Measurements from ENCODE around the gene LILRB3.
"Not testable (repeated sequence)": the region's sequence is repeated elsewhere in the genome, so short reads cannot be mapped to it uniquely, and the experiment has no call there.

Gene LILRB3

GRCh38 chr19:54179262-54179852 is 43.5 kb downstream of the LILRB3 start:
- H3K36me3 ChIP-seq (ENCODE audit: control insufficient read depth, insufficient read depth, low read length): no peaks in the 10 kb centered on the region
- H3K4me3 ChIP-seq (ENCODE audit: low read length): no peak overlapping the region
- no peaks in the 10 kb centered on the region for H3K9me3 ChIP-seq (ENCODE audit: control insufficient read depth, low read length)
- H3K4me1 ChIP-seq (ENCODE audit: control insufficient read depth, insufficient read depth, low read length): peaks cover 11% of the 10 kb centered on the region
- no peak overlapping the region for H3K9ac ChIP-seq (ENCODE audit: low read length)
- H3K27me3 ChIP-seq (ENCODE audit: control insufficient read depth, insufficient read depth, low read length): no peaks in the 10 kb centered on the region

- no peak overlapping the region for H3K4me3 ChIP-seq (ENCODE audit: low read length)
- H3K27me3 ChIP-seq (ENCODE audit: control insufficient read depth, insufficient read depth, low read length): no peaks in the 10 kb centered on the region
- no peaks in the 10 kb centered on the region for H3K9me3 ChIP-seq (ENCODE audit: control insufficient read depth, low read length)
- no peak overlapping the region for H3K9ac ChIP-seq (ENCODE audit: low read length)
- no peaks in the 10 kb centered on the region for H3K36me3 ChIP-seq (ENCODE audit: control insufficient read depth, insufficient read depth, low read length)
- peaks cover 11% of the 10 kb centered on the region for H3K4me1 ChIP-seq (ENCODE audit: control insufficient read depth, insufficient read depth, low read length)
These were observed 44.1 kb downstream of the LILRB3 start for GRCh38 chr19:54178581-54179261.

GRCh38 chr19:54173951-54174834 is 48.6 kb downstream of the LILRB3 start:
- peaks cover 6% of the 10 kb centered on the region for H3K4me1 ChIP-seq (ENCODE audit: control insufficient read depth, insufficient read depth, low read length)
- no peak overlapping the region for H3K4me3 ChIP-seq (ENCODE audit: low read length)
- H3K9me3 ChIP-seq (ENCODE audit: control insufficient read depth, low read length): no peaks in the 10 kb centered on the region

GRCh38 chr19:54173359-54173699 is 49.5 kb downstream of the LILRB3 start:
- Histone ChIP-seq H3K9ac (ENCODE audit: low read length) (peak overlapping the region; percentile 45), H3K36me3 (ENCODE audit: control insufficient read depth, insufficient read depth, low read length) (no peaks in the 10 kb centered on the region), H3K4me3 (ENCODE audit: low read length) (no peak overlapping the region)

More at GRCh38 chr19:54173951-54174834, 48.6 kb downstream of the LILRB3 start:
- Histone ChIP-seq H3K36me3 (ENCODE audit: control insufficient read depth, insufficient read depth, low read length) (no peaks in the 10 kb centered on the region), H3K27me3 (ENCODE audit: control insufficient read depth, insufficient read depth, low read length) (no peaks in the 10 kb centered on the region), H3K9ac (ENCODE audit: low read length) (no peak overlapping the region)

GRCh38 chr19:54172471-54173358 is 50.1 kb downstream of the LILRB3 start, which contains the start of gene TMC4:
Gene TMC4 (minus strand): TSS chr19:54173160. CDS start chr19:54173117, 43 bp downstream.
- Histone ChIP-seq H3K9ac (ENCODE audit: low read length) (peak within 1 kb of the TSS; percentile 85), H3K27me3 (ENCODE audit: control insufficient read depth, insufficient read depth, low read length) (no peaks in the 10 kb centered on the region), H3K36me3 (ENCODE audit: control insufficient read depth, insufficient read depth, low read length) (no peaks in the 10 kb centered on the region), H3K9me3 (ENCODE audit: control insufficient read depth, low read length) (no peaks in the 10 kb centered on the region), H3K4me3 (ENCODE audit: low read length) (peak within 1 kb of the TSS; percentile 39), H3K4me1 (ENCODE audit: control insufficient read depth, insufficient read depth, low read length) (peaks cover 10% of the 10 kb centered on the region)

More at GRCh38 chr19:54173359-54173699, 49.5 kb downstream of the LILRB3 start:
- Histone ChIP-seq H3K9me3 (ENCODE audit: control insufficient read depth, low read length) (no peaks in the 10 kb centered on the region), H3K4me1 (ENCODE audit: control insufficient read depth, insufficient read depth, low read length) (peaks cover 7% of the 10 kb centered on the region), H3K27me3 (ENCODE audit: control insufficient read depth, insufficient read depth, low read length) (no peaks in the 10 kb centered on the region)

- peak overlapping the region; percentile 85 for H3K9ac ChIP-seq (ENCODE audit: low read length)
- H3K9me3 ChIP-seq (ENCODE audit: control insufficient read depth, low read length); H3K27me3 ChIP-seq (ENCODE audit: control insufficient read depth, insufficient read depth, low read length); H3K4me3 ChIP-seq (ENCODE audit: low read length); H3K36me3 ChIP-seq (ENCODE audit: control insufficient read depth, insufficient read depth, low read length): not testable (repeated sequence)
- peaks cover 10% of the 10 kb centered on the region for H3K4me1 ChIP-seq (ENCODE audit: control insufficient read depth, insufficient read depth, low read length)
These were observed 50.9 kb downstream of the LILRB3 start for GRCh38 chr19:54171736-54172431.

- Histone ChIP-seq H3K9me3 (ENCODE audit: control insufficient read depth, low read length) (no peaks in the 10 kb centered on the region), H3K4me3 (ENCODE audit: low read length) (no peak overlapping the region), H3K36me3 (ENCODE audit: control insufficient read depth, insufficient read depth, low read length) (no peaks in the 10 kb centered on the region), H3K4me1 (ENCODE audit: control insufficient read depth, insufficient read depth, low read length) (peaks cover 20% of the 10 kb centered on the region), H3K9ac (ENCODE audit: low read length) (no peak overlapping the region), H3K27me3 (ENCODE audit: control insufficient read depth, insufficient read depth, low read length) (no peaks in the 10 kb centered on the region)
These were observed 53.6 kb downstream of the LILRB3 start for GRCh38 chr19:54169149-54169740.

GRCh38 chr19:54168174-54168917 is 54.5 kb downstream of the LILRB3 start:
- Histone ChIP-seq H3K4me3 (ENCODE audit: low read length) (no peak overlapping the region), H3K27me3 (ENCODE audit: control insufficient read depth, insufficient read depth, low read length) (no peaks in the 10 kb centered on the region), H3K9me3 (ENCODE audit: control insufficient read depth, low read length) (no peaks in the 10 kb centered on the region), H3K36me3 (ENCODE audit: control insufficient read depth, insufficient read depth, low read length) (no peaks in the 10 kb centered on the region), H3K9ac (ENCODE audit: low read length) (no peak overlapping the region), H3K4me1 (ENCODE audit: control insufficient read depth, insufficient read depth, low read length) (peaks cover 19% of the 10 kb centered on the region)
